K562 (cell line): ENCODE results near the gene CCR7. TPM values are rescaled to one million over a fixed set of nuclear protein-coding genes. Genes with fewer than 3 reads are reported as not detected.
A peak's percentile ranks its signal among the peaks of the same experiment; 100 is the strongest.

ENCODE experiments used
- ATAC-seq: fragments of 200-7000 bp; cut with Tn5 transposase; 3 replicates; pipeline ENCODE4 v1.9.1; 2020; ENCODE audit warnings: moderate library complexity
- BruUV-seq: library from RNA; stranded (reverse); fragments of 400-500 nt; replicated peaks from 2 replicates; lab custom pipeline; 2021; lab: Mats Ljungman, UMichigan
- CTCF ChIA-PET: fragments of 300-600 bp; formaldehyde crosslinking; extraction: SDS; loops from one replicate; lab custom pipeline; 2021; ENCODE audit warnings: low intra/inter-chr PET ratio; lab: Yijun Ruan, JAX
- POLR2A ChIA-PET: fragments of 300-600, 350-650 bp; sonication (Branson Sonifier 250); formaldehyde crosslinking; extraction: SDS; loops from one replicate; lab custom pipeline; 2021; ENCODE audit warnings: antibody characterized with exemption, inconsistent platforms; lab: Yijun Ruan, JAX
- DNase-seq, 4 experiments: peaks; one replicate each; pipeline versions ENCODE4 v3.0.0 to v3.0.0-alpha.2; 2011 to 2018; ENCODE audit warnings: low spot score in 3 of 4, mixed read lengths in 3 of 4; ENCODE audit errors: extremely low read depth in 1 of 4
- FAIRE-seq: peaks from 2 replicates; lab custom pipeline; 2011; peaks lifted over from hg19 to GRCh38; lab: Jason Lieb, UNC
- H2AFZ ChIP-seq: 2 replicates; pipeline ENCODE4 v1.6.0; 2011; ENCODE audit warnings: low read depth, low read length, control low read depth, inconsistent platforms
- H3K27ac ChIP-seq: fragments of 200-600 bp; 3 replicates; pipeline ENCODE4 v1.8.0; 2011; ENCODE audit warnings: low read depth, mild to moderate bottlenecking, control low read depth, inconsistent platforms, low read length, moderate library complexity, mixed read lengths; ENCODE audit errors: extremely low read depth
- H3K27me3 ChIP-seq, 2 experiments: fragments of 300-600 bp in 1 of 2; 2 replicates in 1 of 2; 3 replicates in 1 of 2; pipeline versions ENCODE4 v1.6.0 to v1.8.0; 2011; ENCODE audit warnings: inconsistent platforms in 2 of 2, low read length in 2 of 2, mild to moderate bottlenecking in 1 of 2, mixed read lengths in 1 of 2, moderate library complexity in 1 of 2; ENCODE audit not compliant: control insufficient read depth in 2 of 2, insufficient read depth in 2 of 2
- H3K36me3 ChIP-seq: fragments of 300-600 bp; 3 replicates; pipeline ENCODE4 v1.8.0; 2011; ENCODE audit warnings: mild to moderate bottlenecking, low read length, inconsistent platforms; ENCODE audit not compliant: control insufficient read depth, insufficient read depth
- H3K4me1 ChIP-seq, 2 experiments: fragments of 200-600 bp in 1 of 2; replicated peaks in 1 of 2; 2 replicates in 1 of 2; 3 replicates in 1 of 2; pipeline versions ENCODE4 v1.5.1 to v1.8.0; 2011; ENCODE audit warnings: inconsistent platforms in 2 of 2, low read length in 2 of 2, mild to moderate bottlenecking in 1 of 2, mixed read lengths in 1 of 2, moderate library complexity in 1 of 2; ENCODE audit not compliant: control insufficient read depth in 2 of 2, insufficient read depth in 2 of 2
- H3K4me2 ChIP-seq: 2 replicates; pipeline ENCODE4 v1.6.1; 2011; ENCODE audit warnings: low read length, control low read depth, inconsistent platforms, mixed read lengths; ENCODE audit not compliant: insufficient read depth
- H3K4me3 ChIP-seq: fragments of 200-600 bp; sonication (generic), shearing (Covaris generic); 2 replicates; pipeline ENCODE4 v1.5.1; 2016; ENCODE audit warnings: control low read depth, inconsistent platforms
- H3K79me2 ChIP-seq: fragments of 200-600 bp; 3 replicates; pipeline ENCODE4 v1.8.0; 2011; ENCODE audit warnings: low read length, inconsistent platforms; ENCODE audit not compliant: control insufficient read depth, insufficient read depth
- H3K9ac ChIP-seq, 2 experiments: 2 replicates each; pipeline versions ENCODE4 v1.6.0 to v1.6.1; 2011; ENCODE audit warnings: low read depth in 2 of 2, low read length in 2 of 2, control low read depth in 1 of 2, inconsistent platforms in 1 of 2, mild to moderate bottlenecking in 1 of 2, mixed read lengths in 1 of 2; ENCODE audit not compliant: insufficient read depth in 1 of 2
- H3K9me1 ChIP-seq: one replicate; pipeline ENCODE4 v1.6.0; 2011; ENCODE audit warnings: inconsistent platforms, mild to moderate bottlenecking, low read length, moderate library complexity; ENCODE audit not compliant: control insufficient read depth, insufficient read depth
- H3K9me3 ChIP-seq: replicated peaks from 2 replicates; pipeline ENCODE4 v1.5.1; 2011; ENCODE audit warnings: low read depth, low read length, inconsistent platforms; ENCODE audit not compliant: control insufficient read depth, insufficient read depth
- H4K20me1 ChIP-seq: replicated peaks from 2 replicates; pipeline ENCODE4 v1.6.1; 2011; ENCODE audit warnings: low read length, inconsistent platforms, mixed read lengths; ENCODE audit not compliant: control insufficient read depth, insufficient read depth
- BCOR ChIP-seq: fragments of 450-650 bp; IDR thresholded peaks from 2 replicates; pipeline ENCODE4 v1.6.1; 2016
- CBFA2T2 ChIP-seq: fragments of 450-650 bp; conservative IDR thresholded peaks from 2 replicates; pipeline ENCODE4 v1.6.1; 2017; ENCODE audit warnings: mild to moderate bottlenecking
- FOSL1 ChIP-seq: fragments of 200-800 bp; sonication (Bioruptor generic); conservative IDR thresholded peaks from 2 replicates; pipeline ENCODE4 v1.6.1; 2016; ENCODE audit warnings: missing genetic modification characterization, missing compliant biosample characterization
- GABPA ChIP-seq: fragments of 200-800 bp; sonication (Bioruptor generic); conservative IDR thresholded peaks from 2 replicates; pipeline ENCODE4 v1.6.1; 2016; ENCODE audit warnings: low read depth, missing genetic modification characterization, missing compliant biosample characterization
- HDAC3 ChIP-seq: fragments of 450-650 bp; IDR thresholded peaks from 2 replicates; pipeline ENCODE4 v1.6.1; 2018; ENCODE audit warnings: borderline replicate concordance, mild to moderate bottlenecking, moderate library complexity; ENCODE audit not compliant: partially characterized antibody
- ID3 ChIP-seq, 2 experiments: fragments of 250-450 bp in 1 of 2; fragments of 450-650 bp in 1 of 2; sonication (Bioruptor Pico) in 1 of 2; IDR thresholded peaks; 2 replicates each; pipeline versions ENCODE4 v1.6.1 to v1.8.0; 2016 to 2021; ENCODE audit warnings: mild to moderate bottlenecking in 2 of 2, moderate library complexity in 2 of 2, missing compliant biosample characterization in 1 of 2, missing genetic modification characterization in 1 of 2
- IRF1 ChIP-seq: sonication (generic); formaldehyde crosslinking; IDR thresholded peaks from 2 replicates; pipeline ENCODE4 v1.8.0; 2022; ENCODE audit warnings: missing genetic modification reagents, mild to moderate bottlenecking, borderline replicate concordance
- KDM4B ChIP-seq, 2 experiments: fragments of 450-650 bp in 1 of 2; sonication (generic) in 1 of 2; IDR thresholded peaks; 2 replicates each; pipeline ENCODE4 v1.6.1; 2016 to 2017; ENCODE audit warnings: borderline replicate concordance in 2 of 2, antibody characterized with exemption in 1 of 2, low read depth in 1 of 2, mild to moderate bottlenecking in 1 of 2
- KLF16 ChIP-seq: IDR thresholded peaks from 2 replicates; pipeline ENCODE4 v1.6.1; 2016; ENCODE audit warnings: antibody characterized with exemption
- POLR2H ChIP-seq: IDR thresholded peaks from 2 replicates; pipeline ENCODE4 v1.6.1; 2016; ENCODE audit warnings: missing genetic modification characterization, low read depth, mild to moderate bottlenecking, control low read depth, missing compliant biosample characterization, moderate library complexity
- SPI1 ChIP-seq: IDR thresholded peaks from 2 replicates; pipeline ENCODE4 v1.6.1; 2011; ENCODE audit warnings: low read depth, low read length, control low read depth, borderline replicate concordance
- TCFL5 ChIP-seq: fragments of 250-450 bp; sonication (Bioruptor Pico); conservative IDR thresholded peaks from 2 replicates; pipeline ENCODE4 v1.6.1; 2021; ENCODE audit warnings: mild to moderate bottlenecking, moderate library complexity, matching md5 sums
- TFAM ChIP-seq: fragments of 250-450 bp; sonication (Bioruptor Pico); conservative IDR thresholded peaks from 2 replicates; pipeline ENCODE4 v1.5.0; 2021; ENCODE audit warnings: mild to moderate bottlenecking, moderate library complexity
- ZBTB49 ChIP-seq: sonication (generic); formaldehyde crosslinking; IDR thresholded peaks from 2 replicates; pipeline ENCODE4 v1.8.0; 2022; ENCODE audit warnings: missing genetic modification reagents, mild to moderate bottlenecking, borderline replicate concordance
- ZNF165 ChIP-seq: fragments of 250-450 bp; sonication (Bioruptor Pico); IDR thresholded peaks from 2 replicates; pipeline ENCODE4 v1.4.0; 2020; ENCODE audit warnings: borderline replicate concordance
- ZNF24 ChIP-seq: fragments of 450-650 bp; IDR thresholded peaks from 2 replicates; pipeline ENCODE4 v1.6.1; 2016
- ZNF3 ChIP-seq: fragments of 250-450 bp; sonication (Bioruptor Pico); IDR thresholded peaks from 2 replicates; pipeline ENCODE4 v1.5.0; 2021; ENCODE audit warnings: mild to moderate bottlenecking, moderate library complexity
- ZNF316 ChIP-seq: fragments of 450-650 bp; IDR thresholded peaks from 2 replicates; pipeline ENCODE4 v1.6.1; 2016
- WGBS: fragments of 100-300 bp; shearing (Covaris generic); methylation state at CpG from one replicate; pipeline ENCODE4 v1.1.6; 2016; ENCODE audit warnings: low coverage, mixed read lengths; ENCODE audit not compliant: insufficient coverage; ENCODE audit errors: missing lambda C conversion rate; 5-methylcytosine and 5-hydroxymethylcytosine counted together
- in situ Hi-C: fragments of 300-500 bp; cut with MboI; formaldehyde crosslinking; loops from 4 replicates; pipeline ENCODE4 v1.15.0; 2018; ENCODE audit warnings: inconsistent platforms, mixed read lengths
- intact Hi-C: fragments of 100-400 bp; cut with micrococcal nuclease; formaldehyde crosslinking; loops from 2 replicates; pipeline ENCODE4 v1.14.2; 2022
- polyA plus RNA-seq, 8 experiments: library from polyadenylated mRNA; depleted of rRNA in 4 of 8; stranded (reverse) in 5 of 8; unstranded in 3 of 8; fragments of >200 nt; fragmentation: Nextera tagmentation in 2 of 8; fragmentation: Illumina TruSeq in 1 of 8; extraction: Ambion mirVana in 2 of 8; extraction: Trizol in 1 of 8; gene quantifications; 2 replicates each; pipeline versions ENCODE4 v1.2.1 to v1.2.3, GENCODE V29; 2011 to 2014; ENCODE audit warnings: inconsistent platforms in 1 of 8, missing spikeins in 1 of 8
- total RNA-seq, 7 experiments: library from RNA; depleted of rRNA in 6 of 7; stranded (reverse); fragments of >200 nt in 6 of 7; fragmentation: Illumina TruSeq in 2 of 7; extraction: Trizol in 2 of 7; gene quantifications; 2 replicates each; pipeline versions ENCODE4 v1.2.1 to v1.2.3, GENCODE V29; 2011 to 2021; ENCODE audit warnings: low replicate concordance in 1 of 7

CCR7 gene
- total and polyA plus RNA-seq, 9 of the 15 experiments (the other 6 are each of a cell fraction or from before 2014, with no cell fraction given) = 0.14 to 1.4 (median 0.56) TPM

- no peak overlapping the region for H3K27ac ChIP-seq
- no peaks in the 10 kb centered on the region for H3K79me2 ChIP-seq
- ChIA-PET CTCF (interaction anchor here (0.6 to 3.0 kb wide), 11 partner anchors 28 to 1130 kb away, joined by 3 to 28 read pairs (median 4); no protein-coding TSS in a partner anchor), POLR2A (interaction anchor here (0.6 to 2.5 kb wide), 17 partner anchors 9 to 175 kb away, joined by 3 to 12 read pairs (median 4); partner anchors contain the start of genes GJD3 and TOP2A)
- no peaks in the 10 kb centered on the region for H3K36me3 ChIP-seq
- no peaks in the 10 kb centered on the region for H4K20me1 ChIP-seq
- peak overlapping the region; percentile 90 for H2AFZ ChIP-seq
- H3K4me2 ChIP-seq = peak overlapping the region; percentile 56; the same call in 1 of the 2 replicates
- FAIRE-seq (peak; percentile 62), DNase-seq (no peak), ATAC-seq (no peak)
- intact Hi-C loops = loop anchor here (1.0 to 10.0 kb wide), 5 partner anchors 56 to 228 kb away; partner anchors contain the start of gene RARA
- no TSS peak for BruUV-seq
- in situ Hi-C loops = no loop called here
- no peak overlapping the region for H3K4me3 ChIP-seq
- 34% methylated on average over 6 of the region's 6 CpGs for WGBS
- peaks cover 18 to 38% of the 10 kb centered on the region in 2 experiments for H3K4me1 ChIP-seq
- H3K27me3 ChIP-seq = no peaks in the 10 kb centered on the region
- H3K9ac ChIP-seq = peak overlapping the region in 1 of 2 experiments; percentile 30; a peak in 1 of 4 replicates
- H3K9me3 ChIP-seq = no peaks in the 10 kb centered on the region; the same call in 1 of the 2 replicates
- H3K9me1 ChIP-seq = peaks cover 2% of the 10 kb centered on the region
- TF ChIP-seq ZBTB49 (no peak), KLF16 (no peak), TCFL5 (CRISPR knock-in tag) (no peak), ZNF165 (CRISPR knock-in tag) (no peak), KDM4B (IDR thresholded peaks at IDR 0.05; ENCODE audit: borderline replicate concordance in 2 of 2, low read depth in 1 of 2) (no peak), ID3 (CRISPR knock-in tag; IDR thresholded peaks at IDR 0.05) (no peak), ID3 (tag; IDR thresholded peaks at IDR 0.05) (0 out of 2 replicates have a peak, but pooled peaks have one; percentile 61), ZNF24 (no peak), GABPA (no peak), FOSL1 (tag) (0 out of 2 replicates have a peak, but pooled peaks have one; percentile 13), BCOR (peak; percentile 34; the same call in 1 of the 2 replicates), CBFA2T2 (no peak), ZNF316 (no peak), POLR2H (tag) (no peak), HDAC3 (no peak), ZNF3 (CRISPR knock-in tag) (0 out of 2 replicates have a peak, but pooled peaks have one; percentile 16), TFAM (CRISPR knock-in tag) (no peak), SPI1 (peak; percentile 49; the same call in 1 of the 2 replicates), IRF1 (CRISPR knock-in tag) (no peak)
Observed at GRCh38 chr17:40532520-40533253, 32.6 kb downstream of the CCR7 start.
